CD4-positive, CD25-positive, alpha-beta regulatory T cell (primary cell): ENCODE measurements around the gene MAGI1. TPM values are rescaled to one million over a fixed set of nuclear protein-coding genes. Genes with fewer than 3 reads are reported as not detected.

Experiments used
- ATAC-seq, 2 donors: fragments of 150-1000 bp; cut with Tn5 transposase; one replicate each; pipeline ENCODE4 v1.10.0; 2021; ENCODE audit warnings: low read depth in 2 of 2, moderate number of reproducible peaks in 2 of 2, moderate library complexity in 1 of 2
- DNase-seq, 3 donors: peaks; one replicate each; pipeline versions ENCODE4 v3.0.0 to v3.0.0-alpha.2; 2012 to 2022; ENCODE audit warnings: mixed read lengths in 1 of 3
- H3K27ac ChIP-seq: one replicate; pipeline ENCODE4 v1.7.0; 2013; ENCODE audit warnings: mild to moderate bottlenecking, low read length; ENCODE audit not compliant: insufficient read depth, poor library complexity, severe bottlenecking
- H3K27me3 ChIP-seq: one replicate; pipeline ENCODE4 v1.7.0; 2013; ENCODE audit warnings: low read length; ENCODE audit not compliant: control insufficient read depth, insufficient read depth
- H3K36me3 ChIP-seq: one replicate; pipeline ENCODE4 v1.7.0; 2013; ENCODE audit warnings: mild to moderate bottlenecking, low read length, moderate library complexity; ENCODE audit not compliant: control insufficient read depth, insufficient read depth
- H3K4me1 ChIP-seq: 2 replicates; pipeline ENCODE4 v1.7.0; 2013; ENCODE audit warnings: mild to moderate bottlenecking, low read length; ENCODE audit not compliant: insufficient read depth, control insufficient read depth, poor library complexity, severe bottlenecking
- H3K4me3 ChIP-seq: one replicate; pipeline ENCODE4 v1.7.0; 2013; ENCODE audit warnings: low read depth, mild to moderate bottlenecking, low read length, moderate library complexity
- H3K9me3 ChIP-seq, 2 experiments: 1 replicate in 1 of 2; 2 replicates in 1 of 2; pipeline ENCODE4 v1.7.0; 2013; ENCODE audit warnings: low read length in 2 of 2, mild to moderate bottlenecking in 1 of 2, moderate library complexity in 1 of 2; ENCODE audit not compliant: control insufficient read depth in 2 of 2
- H3K27ac Mint-ChIP-seq, 3 donors: one replicate each; pipeline ENCODE4 v1.8.0; 2020 to 2022; ENCODE audit warnings: mild to moderate bottlenecking in 3 of 3, mixed read lengths in 3 of 3, moderate library complexity in 2 of 3
- H3K27me3 Mint-ChIP-seq: one replicate; pipeline ENCODE4 v1.8.0; 2022; ENCODE audit warnings: mild to moderate bottlenecking, mixed read lengths
- H3K36me3 Mint-ChIP-seq: one replicate; pipeline ENCODE4 v1.8.0; 2020; ENCODE audit warnings: mixed read lengths
- H3K4me1 Mint-ChIP-seq, 4 donors: one replicate each; pipeline ENCODE4 v1.8.0; 2020 to 2022; ENCODE audit warnings: mixed read lengths in 4 of 4, mild to moderate bottlenecking in 1 of 4
- H3K4me3 Mint-ChIP-seq, 4 donors: one replicate each; pipeline ENCODE4 v1.8.0; 2020 to 2022; ENCODE audit warnings: mild to moderate bottlenecking in 4 of 4, mixed read lengths in 4 of 4, moderate library complexity in 3 of 4
- H3K9me3 Mint-ChIP-seq, 7 donors: one replicate each; pipeline ENCODE4 v1.8.0; 2020 to 2022; ENCODE audit warnings: mixed read lengths in 7 of 7, mild to moderate bottlenecking in 3 of 7, moderate library complexity in 2 of 7
- polyA plus RNA-seq, 4 donors: library from polyadenylated mRNA; unstranded; fragments of 300-500 nt; fragmentation: Illumina TruSeq; gene quantifications; one replicate each; pipeline ENCODE4 v1.2.3, GENCODE V29; 2021
- total RNA-seq: library from RNA; stranded (reverse); gene quantifications from one replicate; pipeline ENCODE4 v1.2.3, GENCODE V29; 2022

Gene MAGI1
- total and polyA plus RNA-seq, 5 donors from 2014 or later, result 0.10 to 0.44 (median 0.19) TPM; not detected in 1

GRCh38 chr3:65907232-65908130 is 131.2 kb downstream of the MAGI1 start:
- ATAC-seq (no peak), DNase-seq (no peak)
- Mint-ChIP-seq H3K27ac (no peak overlapping the region), H3K4me3 (no peak overlapping the region), H3K27me3 (no peaks in the 10 kb centered on the region), H3K36me3 (no peaks in the 10 kb centered on the region), H3K4me1 (no peaks in the 10 kb centered on the region), H3K9me3 (peaks cover 0 to 3% (median 0%) of the 10 kb centered on the region in 7 donors)
- no peaks in the 10 kb centered on the region for H3K4me1 ChIP-seq
- no peaks in the 10 kb centered on the region for H3K9me3 ChIP-seq
- H3K27me3 ChIP-seq, result no peaks in the 10 kb centered on the region
- no peaks in the 10 kb centered on the region for H3K36me3 ChIP-seq
- H3K27ac ChIP-seq, result no peak overlapping the region
- H3K4me3 ChIP-seq, result no peak overlapping the region

- ATAC-seq (no peak), DNase-seq (no peak)
- Histone ChIP-seq H3K4me3 (no peak overlapping the region), H3K9me3 (no peaks in the 10 kb centered on the region), H3K27ac (no peak overlapping the region), H3K4me1 (no peaks in the 10 kb centered on the region), H3K36me3 (no peaks in the 10 kb centered on the region), H3K27me3 (no peaks in the 10 kb centered on the region)
- Mint-ChIP-seq H3K9me3 (peaks cover 0 to 3% (median 0%) of the 10 kb centered on the region in 7 donors), H3K36me3 (no peaks in the 10 kb centered on the region), H3K4me3 (no peak overlapping the region), H3K4me1 (no peaks in the 10 kb centered on the region), H3K27ac (no peak overlapping the region), H3K27me3 (no peaks in the 10 kb centered on the region)
Observed at GRCh38 chr3:65905771-65906170, 132.9 kb downstream of the MAGI1 start.

GRCh38 chr3:65904016-65904415 is 134.7 kb downstream of the MAGI1 start:
- Mint-ChIP-seq H3K36me3 (no peaks in the 10 kb centered on the region), H3K27me3 (no peaks in the 10 kb centered on the region), H3K4me3 (no peak overlapping the region), H3K9me3 (peaks cover 0 to 3% (median 0%) of the 10 kb centered on the region in 7 donors), H3K27ac (no peak overlapping the region), H3K4me1 (no peaks in the 10 kb centered on the region)
- H3K36me3 ChIP-seq, result no peaks in the 10 kb centered on the region
- no peak overlapping the region for H3K4me3 ChIP-seq
- no peak overlapping the region for H3K27ac ChIP-seq
- H3K4me1 ChIP-seq, result no peaks in the 10 kb centered on the region
- no peaks in the 10 kb centered on the region for H3K9me3 ChIP-seq
- no peaks in the 10 kb centered on the region for H3K27me3 ChIP-seq
- ATAC-seq, result no peak
- no peak for DNase-seq

- Histone ChIP-seq H3K27me3 (no peaks in the 10 kb centered on the region), H3K27ac (no peak overlapping the region), H3K36me3 (no peaks in the 10 kb centered on the region), H3K9me3 (no peaks in the 10 kb centered on the region), H3K4me1 (no peaks in the 10 kb centered on the region), H3K4me3 (no peak overlapping the region)
- H3K9me3 Mint-ChIP-seq, result peaks cover 0 to 2% (median 0%) of the 10 kb centered on the region in 7 donors
- no peak for ATAC-seq
- no peaks in the 10 kb centered on the region for H3K4me1 Mint-ChIP-seq
- no peak overlapping the region for H3K27ac Mint-ChIP-seq
- DNase-seq, result no peak
- no peaks in the 10 kb centered on the region for H3K36me3 Mint-ChIP-seq
- no peaks in the 10 kb centered on the region for H3K27me3 Mint-ChIP-seq
- no peak overlapping the region for H3K4me3 Mint-ChIP-seq
Observed at GRCh38 chr3:65902304-65902793, 136.4 kb downstream of the MAGI1 start.

GRCh38 chr3:65901226-65901625 is 137.5 kb downstream of the MAGI1 start:
- Mint-ChIP-seq H3K9me3 (peaks cover 0 to 2% (median 0%) of the 10 kb centered on the region in 7 donors), H3K27me3 (no peaks in the 10 kb centered on the region), H3K27ac (no peak overlapping the region), H3K4me3 (no peak overlapping the region), H3K4me1 (no peaks in the 10 kb centered on the region), H3K36me3 (no peaks in the 10 kb centered on the region)
- Histone ChIP-seq H3K36me3 (no peaks in the 10 kb centered on the region), H3K4me3 (no peak overlapping the region), H3K4me1 (no peaks in the 10 kb centered on the region), H3K27me3 (no peaks in the 10 kb centered on the region), H3K27ac (no peak overlapping the region), H3K9me3 (no peaks in the 10 kb centered on the region)
- ATAC-seq, result no peak
- no peak for DNase-seq

GRCh38 chr3:65899226-65899625 is 139.5 kb downstream of the MAGI1 start:
- no peaks in the 10 kb centered on the region for H3K4me1 ChIP-seq
- no peak overlapping the region for H3K27ac ChIP-seq

GRCh38 chr3:65897766-65898165 is 141.0 kb downstream of the MAGI1 start:
- no peaks in the 10 kb centered on the region for H3K36me3 ChIP-seq
- H3K27ac Mint-ChIP-seq, result no peak overlapping the region
- peaks cover 0 to 4% (median 0%) of the 10 kb centered on the region in 7 donors for H3K9me3 Mint-ChIP-seq
- H3K27me3 Mint-ChIP-seq, result no peaks in the 10 kb centered on the region
- H3K4me1 ChIP-seq, result no peaks in the 10 kb centered on the region
- H3K27me3 ChIP-seq, result no peaks in the 10 kb centered on the region
- no peak overlapping the region for H3K4me3 ChIP-seq
- no peak overlapping the region for H3K27ac ChIP-seq
- H3K36me3 Mint-ChIP-seq, result no peaks in the 10 kb centered on the region
- DNase-seq (no peak), ATAC-seq (no peak)
- H3K9me3 ChIP-seq, result no peaks in the 10 kb centered on the region
- no peaks in the 10 kb centered on the region for H3K4me1 Mint-ChIP-seq
- H3K4me3 Mint-ChIP-seq, result no peak overlapping the region

More at GRCh38 chr3:65899226-65899625, 139.5 kb downstream of the MAGI1 start:
- no peak overlapping the region for H3K4me3 Mint-ChIP-seq
- H3K36me3 Mint-ChIP-seq, result no peaks in the 10 kb centered on the region
- Histone ChIP-seq H3K27me3 (no peaks in the 10 kb centered on the region), H3K36me3 (no peaks in the 10 kb centered on the region), H3K4me3 (no peak overlapping the region), H3K9me3 (no peaks in the 10 kb centered on the region)
- H3K27me3 Mint-ChIP-seq, result no peaks in the 10 kb centered on the region
- no peak for ATAC-seq
- H3K27ac Mint-ChIP-seq, result no peak overlapping the region
- no peaks in the 10 kb centered on the region for H3K4me1 Mint-ChIP-seq
- peaks cover 0 to 4% (median 0%) of the 10 kb centered on the region in 7 donors for H3K9me3 Mint-ChIP-seq
- no peak for DNase-seq

- H3K9me3 Mint-ChIP-seq, result peaks cover 0 to 4% (median 0%) of the 10 kb centered on the region in 7 donors
- Histone ChIP-seq H3K9me3 (no peaks in the 10 kb centered on the region), H3K4me3 (no peak overlapping the region), H3K4me1 (no peaks in the 10 kb centered on the region), H3K36me3 (no peaks in the 10 kb centered on the region), H3K27me3 (no peaks in the 10 kb centered on the region), H3K27ac (no peak overlapping the region)
- ATAC-seq, result no peak
- no peaks in the 10 kb centered on the region for H3K27me3 Mint-ChIP-seq
- no peak overlapping the region for H3K27ac Mint-ChIP-seq
- no peak overlapping the region for H3K4me3 Mint-ChIP-seq
- no peak for DNase-seq
- no peaks in the 10 kb centered on the region for H3K4me1 Mint-ChIP-seq
- H3K36me3 Mint-ChIP-seq, result no peaks in the 10 kb centered on the region
Observed at GRCh38 chr3:65896321-65896720, 142.4 kb downstream of the MAGI1 start.
